ENCODE data around the gene CD44. TPM values are rescaled to one million over a fixed set of nuclear protein-coding genes. Genes with fewer than 3 reads are reported as not detected.

CD44 gene
- total RNA-seq, 1 experiment from 2014 or later, result 15.9 TPM

DNA sequence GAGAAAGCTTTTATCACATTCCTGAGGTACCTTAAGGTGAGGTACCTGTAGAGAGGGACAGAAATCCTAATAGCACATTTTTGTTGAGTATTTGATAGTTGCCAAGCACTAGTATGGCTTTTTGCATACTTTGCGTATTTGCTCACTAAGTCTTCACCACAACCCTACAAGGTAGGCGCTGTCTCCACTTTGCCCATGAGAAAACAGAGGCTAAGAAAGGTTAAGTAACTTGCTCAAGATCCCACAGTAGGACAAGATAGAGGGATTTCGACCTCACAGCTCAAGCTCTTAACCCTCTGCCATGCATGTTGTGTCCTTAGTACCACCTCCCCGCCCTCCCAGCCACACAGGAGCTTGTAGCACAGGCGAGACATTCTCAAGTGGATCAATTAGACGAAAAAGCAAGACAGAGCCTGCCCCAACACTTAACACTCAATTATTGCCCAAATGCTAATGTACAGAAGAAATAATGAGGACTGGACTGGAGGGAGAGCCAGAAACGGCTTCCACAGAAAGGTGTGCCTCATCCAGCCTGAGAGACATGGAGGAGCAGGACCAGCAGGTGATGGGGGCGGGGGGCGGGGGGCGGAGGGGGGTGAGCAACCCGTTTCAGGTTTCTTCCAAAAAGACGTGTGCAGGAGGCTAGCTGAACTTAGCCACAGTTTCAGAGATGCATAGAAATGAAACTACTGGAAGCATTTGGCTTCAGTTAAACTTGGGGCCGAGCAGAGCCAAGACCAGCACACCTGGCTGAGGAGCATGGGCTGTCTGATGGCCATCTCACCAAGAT, 26.7 kb upstream of the CD44 start:
- POLR2A ChIA-PET (ENCODE audit: low non-redundant PET), result no interaction called here
- TF ChIP-seq EZH2 (IDR thresholded peaks at IDR 0.05; ENCODE audit: borderline replicate concordance, low read depth, low read length, poor library complexity, severe bottlenecking), result no peak
- TF ChIP-seq, protein P1, sequence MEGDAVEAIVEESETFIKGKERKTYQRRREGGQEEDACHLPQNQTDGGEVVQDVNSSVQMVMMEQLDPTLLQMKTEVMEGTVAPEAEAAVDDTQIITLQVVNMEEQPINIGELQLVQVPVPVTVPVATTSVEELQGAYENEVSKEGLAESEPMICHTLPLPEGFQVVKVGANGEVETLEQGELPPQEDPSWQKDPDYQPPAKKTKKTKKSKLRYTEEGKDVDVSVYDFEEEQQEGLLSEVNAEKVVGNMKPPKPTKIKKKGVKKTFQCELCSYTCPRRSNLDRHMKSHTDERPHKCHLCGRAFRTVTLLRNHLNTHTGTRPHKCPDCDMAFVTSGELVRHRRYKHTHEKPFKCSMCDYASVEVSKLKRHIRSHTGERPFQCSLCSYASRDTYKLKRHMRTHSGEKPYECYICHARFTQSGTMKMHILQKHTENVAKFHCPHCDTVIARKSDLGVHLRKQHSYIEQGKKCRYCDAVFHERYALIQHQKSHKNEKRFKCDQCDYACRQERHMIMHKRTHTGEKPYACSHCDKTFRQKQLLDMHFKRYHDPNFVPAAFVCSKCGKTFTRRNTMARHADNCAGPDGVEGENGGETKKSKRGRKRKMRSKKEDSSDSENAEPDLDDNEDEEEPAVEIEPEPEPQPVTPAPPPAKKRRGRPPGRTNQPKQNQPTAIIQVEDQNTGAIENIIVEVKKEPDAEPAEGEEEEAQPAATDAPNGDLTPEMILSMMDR (conservative IDR thresholded peaks at IDR 0.05; ENCODE audit: low read depth, low read length), result no peak
- Histone ChIP-seq H3K4me3 (ENCODE audit: low read depth, low read length, poor library complexity, severe bottlenecking) (no peak overlapping the region), H3K27ac (ENCODE audit: low read depth, low read length, poor library complexity, severe bottlenecking) (no peak overlapping the region), H3K27me3 (replicated peaks; ENCODE audit: insufficient read depth, low read depth, low read length, poor library complexity) (peaks cover 53% of the 10 kb centered on the region), H3K9me3 (ENCODE audit: low read depth, low read length, poor library complexity, severe bottlenecking) (no peaks in the 10 kb centered on the region), H3K4me1 (ENCODE audit: insufficient read depth, low read length, poor library complexity, severe bottlenecking) (no peaks in the 10 kb centered on the region), H3K36me3 (ENCODE audit: insufficient read depth, low read length, poor library complexity, severe bottlenecking) (no peaks in the 10 kb centered on the region)
- CTCF ChIA-PET, result no interaction called here
- BruUV-seq (replicated peaks), result no TSS peak
- DNase-seq (ENCODE audit: low spot score), result no peak
- intact Hi-C loops (cut with micrococcal nuclease; ENCODE audit: unreplicated experiment), result no loop called here

DNA sequence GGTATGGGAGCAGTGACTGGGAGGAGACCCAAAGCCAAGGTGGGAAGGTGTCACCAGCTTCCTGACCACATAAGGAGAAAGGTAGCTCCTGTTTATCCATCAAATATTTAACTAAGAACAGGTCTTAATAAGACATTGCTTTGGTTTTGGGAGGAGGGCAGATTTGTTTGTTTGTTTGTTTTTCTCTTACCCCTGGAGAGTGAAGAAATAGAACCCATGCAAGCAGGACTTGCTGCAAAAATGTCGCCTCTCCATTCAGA, 26.2 kb upstream of the CD44 start:
- no peaks in the 10 kb centered on the region for H3K4me1 ChIP-seq (ENCODE audit: insufficient read depth, low read length, poor library complexity, severe bottlenecking)
- intact Hi-C loops (cut with micrococcal nuclease; ENCODE audit: unreplicated experiment), result no loop called here
- no peaks in the 10 kb centered on the region for H3K9me3 ChIP-seq (ENCODE audit: low read depth, low read length, poor library complexity, severe bottlenecking)
- TF ChIP-seq, protein P1 (conservative IDR thresholded peaks at IDR 0.05; ENCODE audit: low read depth, low read length), result no peak
- no peak for TF ChIP-seq EZH2 (IDR thresholded peaks at IDR 0.05; ENCODE audit: borderline replicate concordance, low read depth, low read length, poor library complexity, severe bottlenecking)
- BruUV-seq (replicated peaks), result no TSS peak
- no peak for DNase-seq (ENCODE audit: low spot score)
- no peak overlapping the region for H3K4me3 ChIP-seq (ENCODE audit: low read depth, low read length, poor library complexity, severe bottlenecking)
- ChIA-PET POLR2A (ENCODE audit: low non-redundant PET) (no interaction called here), CTCF (no interaction called here)
- peaks cover 55% of the 10 kb centered on the region for H3K27me3 ChIP-seq (replicated peaks; ENCODE audit: insufficient read depth, low read depth, low read length, poor library complexity)
- H3K27ac ChIP-seq (ENCODE audit: low read depth, low read length, poor library complexity, severe bottlenecking), result no peak overlapping the region
- H3K36me3 ChIP-seq (ENCODE audit: insufficient read depth, low read length, poor library complexity, severe bottlenecking), result no peaks in the 10 kb centered on the region

DNA sequence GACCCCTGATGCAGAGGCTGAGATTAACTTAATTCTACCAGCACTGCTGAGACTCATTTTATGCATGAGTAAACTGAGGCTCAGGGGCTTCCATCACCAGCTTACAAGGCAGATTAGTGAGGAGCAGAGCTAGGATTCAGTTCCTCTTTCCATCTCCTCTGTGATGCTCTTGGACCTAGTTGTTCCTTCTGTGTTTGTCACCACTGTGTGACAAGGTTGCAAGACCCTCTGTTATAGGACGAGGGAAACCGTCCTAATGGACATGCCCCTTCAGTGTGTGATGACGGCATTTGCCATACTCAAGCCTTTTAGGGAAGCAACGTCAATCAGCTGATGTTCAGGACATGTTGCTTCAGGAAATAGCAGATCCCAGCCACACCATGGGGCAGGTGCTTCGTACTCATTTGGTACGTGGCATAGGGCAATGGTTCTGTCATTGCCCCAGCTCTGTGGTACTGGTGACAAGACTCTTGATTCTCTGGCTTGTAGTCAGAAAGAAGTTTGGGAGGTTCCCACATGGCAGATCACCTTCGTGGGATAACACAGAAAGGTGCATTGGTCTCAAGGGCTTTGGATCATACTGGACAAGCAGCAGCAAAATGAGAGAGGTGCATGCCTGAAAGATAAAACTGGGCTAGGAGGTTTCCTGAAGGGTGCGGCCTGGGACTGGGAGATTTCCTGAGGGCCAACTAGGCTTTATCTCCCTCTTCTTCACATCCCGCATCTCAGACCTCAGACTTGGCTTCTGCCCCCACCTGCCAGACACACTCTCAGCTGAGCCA, 23.9 kb upstream of the CD44 start:
- ChIA-PET CTCF (no interaction called here), POLR2A (ENCODE audit: low non-redundant PET) (no interaction called here)
- no peaks in the 10 kb centered on the region for H3K9me3 ChIP-seq (ENCODE audit: low read depth, low read length, poor library complexity, severe bottlenecking)
- no peaks in the 10 kb centered on the region for H3K4me1 ChIP-seq (ENCODE audit: insufficient read depth, low read length, poor library complexity, severe bottlenecking)
- H3K36me3 ChIP-seq (ENCODE audit: insufficient read depth, low read length, poor library complexity, severe bottlenecking), result no peaks in the 10 kb centered on the region
- DNase-seq (ENCODE audit: low spot score), result no peak
- H3K27ac ChIP-seq (ENCODE audit: low read depth, low read length, poor library complexity, severe bottlenecking), result no peak overlapping the region
- H3K4me3 ChIP-seq (ENCODE audit: low read depth, low read length, poor library complexity, severe bottlenecking), result no peak overlapping the region
- intact Hi-C loops (cut with micrococcal nuclease; ENCODE audit: unreplicated experiment), result no loop called here
- BruUV-seq (replicated peaks), result no TSS peak
- peaks cover 74% of the 10 kb centered on the region for H3K27me3 ChIP-seq (replicated peaks; ENCODE audit: insufficient read depth, low read depth, low read length, poor library complexity)
- TF ChIP-seq EZH2 (IDR thresholded peaks at IDR 0.05; ENCODE audit: borderline replicate concordance, low read depth, low read length, poor library complexity, severe bottlenecking), result no peak
- TF ChIP-seq, protein P1 (conservative IDR thresholded peaks at IDR 0.05; ENCODE audit: low read depth, low read length), result no peak

Measured in A673 (cell line).